IMR-90 (cell line): ENCODE measurements around the gene MND1. TPM values are rescaled to one million over a fixed set of nuclear protein-coding genes. Genes with fewer than 3 reads are reported as not detected.
A peak's percentile ranks its signal among the peaks of the same experiment; 100 is the strongest.

ENCODE experiments used
- ATAC-seq: fragments of 200-7000 bp; cut with Tn5 transposase; 2 replicates; pipeline ENCODE4 v1.9.1; 2020; ENCODE audit warnings: low read depth, mild to moderate bottlenecking, moderate library complexity
- BruUV-seq: library from RNA; stranded (reverse); fragments of 400-500 nt; replicated peaks from 2 replicates; lab custom pipeline; 2021; lab: Mats Ljungman, UMichigan
- CTCF ChIA-PET: fragments of 300-600 bp; formaldehyde crosslinking; extraction: SDS; loops from one replicate; lab custom pipeline; 2021; ENCODE audit warnings: antibody characterized with exemption; lab: Yijun Ruan, JAX
- POLR2A ChIA-PET: fragments of 300-600 bp; sonication (Branson Sonifier 250); formaldehyde crosslinking; loops from one replicate; lab custom pipeline; 2022; ENCODE audit warnings: antibody characterized with exemption; ENCODE audit not compliant: unreplicated experiment; lab: Charles Lee
- DNase-seq: peaks from one replicate; pipeline ENCODE4 v3.0.0; 2013
- H2AFZ ChIP-seq: replicated peaks from 2 replicates; pipeline ENCODE3; 2013; ENCODE audit warnings: low read length, mild to moderate bottlenecking; ENCODE audit not compliant: poor library complexity
- H2AK5ac ChIP-seq: 2 replicates; pipeline ENCODE4 v1.6.1; 2013; ENCODE audit warnings: low read depth, low read length, inconsistent platforms
- H2AK9ac ChIP-seq: replicated peaks from 2 replicates; pipeline ENCODE3; 2013; ENCODE audit warnings: mild to moderate bottlenecking, low read depth, low read length, moderate library complexity; ENCODE audit not compliant: poor library complexity
- H2BK120ac ChIP-seq: 2 replicates; pipeline ENCODE4 v1.6.1; 2013; ENCODE audit warnings: low read depth, low read length, inconsistent platforms
- H2BK15ac ChIP-seq: 3 replicates; pipeline ENCODE4 v1.6.1; 2013; ENCODE audit warnings: low read depth, low read length, inconsistent platforms
- H2BK20ac ChIP-seq: 2 replicates; pipeline ENCODE4 v1.6.1; 2013; ENCODE audit warnings: low read depth, mild to moderate bottlenecking, inconsistent platforms, low read length, moderate library complexity
- H2BK5ac ChIP-seq: 2 replicates; pipeline ENCODE4 v1.6.1; 2013; ENCODE audit warnings: mild to moderate bottlenecking, low read depth, low read length, inconsistent platforms; ENCODE audit not compliant: poor library complexity, severe bottlenecking
- H3K14ac ChIP-seq: replicated peaks from 2 replicates; pipeline ENCODE4 v1.6.1; 2013; ENCODE audit warnings: low read depth, low read length, inconsistent platforms
- H3K18ac ChIP-seq: 2 replicates; pipeline ENCODE4 v1.6.1; 2013; ENCODE audit warnings: low read depth, low read length, control low read depth
- H3K23ac ChIP-seq: 2 replicates; pipeline ENCODE4 v1.6.1; 2013; ENCODE audit warnings: low read depth, low read length, inconsistent platforms
- H3K27ac ChIP-seq: 2 replicates; pipeline ENCODE4 v1.5.1; 2013; ENCODE audit warnings: mild to moderate bottlenecking, control low read depth, low read length; ENCODE audit not compliant: insufficient read depth
- H3K27me3 ChIP-seq: 2 replicates; pipeline ENCODE4 v1.6.1; 2013; ENCODE audit warnings: low read length; ENCODE audit not compliant: control insufficient read depth, insufficient read depth
- H3K36me3 ChIP-seq: 2 replicates; pipeline ENCODE4 v1.6.1; 2013; ENCODE audit warnings: low read length, mixed read lengths; ENCODE audit not compliant: control insufficient read depth, insufficient read depth
- H3K4ac ChIP-seq: 2 replicates; pipeline ENCODE4 v1.6.1; 2013; ENCODE audit warnings: low read depth, low read length, inconsistent platforms
- H3K4me1 ChIP-seq: 2 replicates; pipeline ENCODE4 v1.6.1; 2013; ENCODE audit warnings: low read length, mixed read lengths; ENCODE audit not compliant: control insufficient read depth, insufficient read depth
- H3K4me2 ChIP-seq: 2 replicates; pipeline ENCODE4 v1.6.1; 2013; ENCODE audit warnings: low read depth, mild to moderate bottlenecking, control low read depth, low read length, moderate library complexity
- H3K4me3 ChIP-seq: 2 replicates; pipeline ENCODE4 v1.5.1; 2013; ENCODE audit warnings: low read depth, mild to moderate bottlenecking, control low read depth, low read length, moderate library complexity; ENCODE audit not compliant: insufficient read depth
- H3K56ac ChIP-seq: 2 replicates; pipeline ENCODE4 v1.6.1; 2013; ENCODE audit warnings: low read length, inconsistent platforms; ENCODE audit not compliant: insufficient read depth; ENCODE audit errors: extremely low read depth
- H3K79me1 ChIP-seq, 2 experiments: 2 replicates each; pipeline ENCODE4 v1.6.1; 2013; ENCODE audit warnings: low read length in 2 of 2, inconsistent platforms in 1 of 2, low read depth in 1 of 2
- H3K9ac ChIP-seq: 2 replicates; pipeline ENCODE4 v1.6.1; 2013; ENCODE audit warnings: low read depth, low read length, control low read depth
- H3K9me1 ChIP-seq: 2 replicates; pipeline ENCODE4 v1.6.1; 2013; ENCODE audit warnings: low read length, inconsistent platforms; ENCODE audit not compliant: insufficient read depth
- H3K9me3 ChIP-seq: 2 replicates; pipeline ENCODE4 v1.6.1; 2013; ENCODE audit warnings: low read length; ENCODE audit not compliant: control insufficient read depth, insufficient read depth
- H4K20me1 ChIP-seq: 2 replicates; pipeline ENCODE4 v1.6.1; 2013; ENCODE audit warnings: low read length, inconsistent platforms; ENCODE audit not compliant: insufficient read depth
- H4K5ac ChIP-seq: 2 replicates; pipeline ENCODE4 v1.6.1; 2013; ENCODE audit warnings: mild to moderate bottlenecking, low read depth, low read length, control low read depth
- H4K8ac ChIP-seq, 2 experiments: 2 replicates each; pipeline ENCODE4 v1.6.1; 2013; ENCODE audit warnings: low read depth in 2 of 2, low read length in 2 of 2, control low read depth in 1 of 2, inconsistent platforms in 1 of 2
- H4K91ac ChIP-seq: 2 replicates; pipeline ENCODE4 v1.6.1; 2013; ENCODE audit warnings: low read depth, low read length, inconsistent platforms; ENCODE audit not compliant: insufficient read depth
- CHD1 ChIP-seq: IDR thresholded peaks from 2 replicates; pipeline ENCODE4 v1.6.1; 2012; ENCODE audit warnings: low read depth, low read length, improper control_type of control experiment
- FOS ChIP-seq: fragments of 150-350 bp; IDR thresholded peaks from 2 replicates; pipeline ENCODE4 v1.6.1; 2016; ENCODE audit warnings: low read depth, low read length
- MAFK ChIP-seq: IDR thresholded peaks from 2 replicates; pipeline ENCODE4 v1.6.1; 2012; ENCODE audit warnings: low read depth, low read length, improper control_type of control experiment
- SMC3 ChIP-seq: fragments of 150-350 bp; IDR thresholded peaks from 2 replicates; pipeline ENCODE4 v1.6.1; 2016; ENCODE audit warnings: low read depth, mild to moderate bottlenecking, antibody characterized with exemption, low read length, moderate library complexity
- WGBS, 2 experiments: methylation state at CpG; one replicate each; pipeline versions ENCODE4 v1.1.5 to v1.1.7; 2013; ENCODE audit warnings: missing lambda C conversion rate in 2 of 2; ENCODE audit not compliant: insufficient read length in 1 of 2; ENCODE audit errors: extremely low coverage in 2 of 2; 5-methylcytosine and 5-hydroxymethylcytosine counted together
- dilution Hi-C: fragments of 300-500 bp; cut with HindIII; formaldehyde crosslinking; loops from one replicate; pipeline ENCODE4 v1.14.3; 2018; ENCODE audit warnings: low sequenced_read_pairs; ENCODE audit not compliant: unreplicated experiment
- in situ Hi-C: fragments of 300-500 bp; cut with MboI; formaldehyde crosslinking; loops from 3 replicates; pipeline ENCODE4 v1.14.3; 2019; ENCODE audit warnings: low sequenced_read_pairs, inconsistent platforms, mixed read lengths
- intact Hi-C: fragments of 100-400 bp; cut with micrococcal nuclease; formaldehyde crosslinking; loops from 2 replicates; pipeline ENCODE4 v1.10.0; 2022
- polyA plus RNA-seq, 3 experiments: library from polyadenylated mRNA; depleted of rRNA; stranded (reverse); fragments of >200 nt; gene quantifications; 2 replicates each; pipeline ENCODE4 v1.2.3, GENCODE V29; 2012; ENCODE audit warnings: low replicate concordance in 1 of 3
- total RNA-seq: library from RNA; depleted of rRNA; stranded (reverse); fragments of >200 nt; gene quantifications from 2 replicates; pipeline ENCODE4 v1.2.3, GENCODE V29; 2012

Gene MND1
- total and polyA plus RNA-seq, 2 of the 4 experiments (the other 2 are of a cell fraction): 0.36 to 3.5 TPM

DNA sequence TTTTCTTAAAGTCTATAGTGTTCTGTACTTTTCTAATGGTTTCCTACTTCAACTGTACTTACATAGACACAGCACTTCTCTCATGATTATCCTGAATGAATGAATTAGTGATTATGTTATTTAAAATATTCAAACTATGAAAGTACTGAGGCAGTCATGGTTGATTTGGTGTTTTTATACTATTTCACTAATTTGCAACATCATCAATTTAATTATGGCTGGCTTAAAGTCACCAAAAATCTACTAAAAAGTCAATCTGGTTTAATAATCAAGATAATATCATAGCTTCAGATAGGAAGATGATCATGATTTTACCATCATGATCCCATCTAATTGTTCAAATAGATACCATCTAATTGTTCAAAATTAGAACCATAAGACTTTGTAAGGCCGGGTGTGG, 104.8 kb downstream of the MND1 start:
- Histone ChIP-seq H4K8ac (no peak overlapping the region), H3K27ac (no peak overlapping the region), H3K4me1 (peaks cover 5% of the 10 kb centered on the region), H3K14ac (no peak overlapping the region), H3K79me1 (no peaks in the 10 kb centered on the region), H2BK120ac (no peak overlapping the region), H2AFZ (no peak overlapping the region), H3K4me3 (no peak overlapping the region), H3K9me3 (no peaks in the 10 kb centered on the region), H3K27me3 (no peaks in the 10 kb centered on the region), H3K56ac (no peak overlapping the region), H3K9me1 (peaks cover 2% of the 10 kb centered on the region; the same call in 1 of the 2 replicates), H4K20me1 (no peaks in the 10 kb centered on the region), H3K23ac (no peak overlapping the region), H3K18ac (no peak overlapping the region), H2AK9ac (no peak overlapping the region), H2AK5ac (no peak overlapping the region), H4K5ac (no peak overlapping the region), H3K36me3 (no peaks in the 10 kb centered on the region), H2BK20ac (no peak overlapping the region), H3K4ac (no peak overlapping the region), H2BK15ac (no peak overlapping the region), H4K91ac (no peak overlapping the region), H3K9ac (no peak overlapping the region), H2BK5ac (no peak overlapping the region), H3K4me2 (no peak overlapping the region)
- dilution Hi-C loops (no loop called here), in situ Hi-C loops (no loop called here), intact Hi-C loops (loop anchor here (5.0 kb wide), 1 partner anchor 102 kb away; no protein-coding TSS in a partner anchor)
- no peak for ATAC-seq
- WGBS, 2 experiments: no CpG with 5 or more reads among the region's 1 CpG
- ChIA-PET CTCF (no interaction called here), POLR2A (no interaction called here)
- no peak for TF ChIP-seq SMC3
- peak; percentile 94 for TF ChIP-seq MAFK
- TF ChIP-seq FOS: no peak
- TF ChIP-seq CHD1: no peak
- BruUV-seq: no TSS peak
- DNase-seq: no peak
